ENCODE results near the gene IFTAP.
"Not testable (repeated sequence)": the region's sequence is repeated elsewhere in the genome, so short reads cannot be mapped to it uniquely, and the experiment has no call there.

Gene IFTAP

DNA sequence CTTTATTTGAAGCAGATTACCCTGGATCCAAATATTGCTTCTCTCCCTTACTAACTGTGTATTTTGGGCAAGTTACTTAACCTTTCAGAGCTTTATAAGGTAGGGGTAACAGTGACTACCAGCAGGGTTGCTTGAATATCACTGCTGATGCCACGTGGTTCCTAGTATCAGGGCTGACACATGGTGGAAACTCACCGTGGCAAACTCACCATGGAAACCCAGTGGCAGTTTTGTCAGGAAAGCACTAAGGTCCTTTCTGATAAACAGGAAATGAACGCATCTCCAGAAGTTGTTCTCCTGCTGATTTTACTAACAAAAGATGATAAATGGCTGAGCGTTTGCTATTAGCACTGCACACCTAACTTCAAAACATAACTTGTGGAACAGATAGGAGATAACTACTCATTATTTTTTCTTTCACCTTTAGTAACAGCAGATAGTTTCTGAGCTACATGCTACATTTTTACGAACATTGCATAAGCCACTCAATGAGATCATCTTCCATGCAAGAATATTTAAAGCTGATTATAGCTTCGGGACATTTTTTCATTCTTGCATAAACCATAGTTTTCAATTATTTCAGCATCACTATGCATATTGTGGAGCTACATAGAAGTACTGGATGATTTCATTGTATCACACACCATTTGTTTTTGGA, 63.4 kb downstream of the IFTAP start:
- no peak for DNase-seq

DNA sequence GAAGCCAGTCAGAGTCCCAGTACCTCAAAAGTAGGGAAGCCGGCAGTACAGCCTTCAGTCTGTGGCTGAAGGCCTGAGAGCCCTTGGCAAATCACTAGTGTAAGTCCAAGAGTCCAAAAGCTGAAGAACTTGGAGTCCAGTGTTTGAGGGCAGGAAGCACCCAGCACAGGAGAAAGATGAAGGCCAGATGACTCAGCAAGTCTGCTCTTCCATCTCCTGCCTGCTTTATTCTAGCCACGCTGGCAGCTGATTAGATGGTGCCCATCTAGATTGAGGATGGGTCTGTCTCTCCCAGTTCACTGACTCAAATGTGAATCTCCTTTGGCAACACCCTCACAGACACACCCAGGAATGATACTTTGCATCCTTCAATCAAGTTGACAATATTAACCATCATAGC, 67.1 kb downstream of the IFTAP start:
- not testable (repeated sequence) for DNase-seq

DNA sequence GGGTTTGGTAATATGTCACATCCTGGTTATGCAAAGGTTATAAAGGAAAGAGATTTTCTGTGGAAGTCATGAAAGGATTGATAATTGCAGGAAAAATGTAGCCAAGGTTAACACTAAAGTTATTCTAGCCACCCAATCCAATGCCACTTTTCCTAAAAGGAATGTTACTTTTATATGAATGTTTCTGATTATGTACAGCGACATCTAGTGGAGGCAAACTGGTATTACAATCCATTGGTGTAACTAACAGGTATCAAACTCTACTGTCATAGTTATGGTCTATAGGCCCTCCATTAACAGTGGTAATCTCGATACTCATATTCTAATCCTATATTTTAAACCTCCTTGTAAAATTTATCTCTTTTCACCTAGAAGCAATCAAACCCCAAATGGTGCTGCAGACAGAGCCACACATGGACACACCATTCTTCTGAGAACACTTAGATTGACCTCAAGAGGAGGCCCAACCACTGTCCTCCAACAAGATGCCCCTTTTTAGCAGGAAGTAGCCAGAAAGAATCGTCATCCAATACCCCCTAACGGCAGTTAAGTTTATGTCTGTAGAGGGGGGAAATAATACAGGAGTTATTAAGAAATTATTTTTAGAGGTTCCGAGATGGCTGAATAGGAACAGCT, 78.6 kb downstream of the IFTAP start:
- DNase-seq = no peak

DNA sequence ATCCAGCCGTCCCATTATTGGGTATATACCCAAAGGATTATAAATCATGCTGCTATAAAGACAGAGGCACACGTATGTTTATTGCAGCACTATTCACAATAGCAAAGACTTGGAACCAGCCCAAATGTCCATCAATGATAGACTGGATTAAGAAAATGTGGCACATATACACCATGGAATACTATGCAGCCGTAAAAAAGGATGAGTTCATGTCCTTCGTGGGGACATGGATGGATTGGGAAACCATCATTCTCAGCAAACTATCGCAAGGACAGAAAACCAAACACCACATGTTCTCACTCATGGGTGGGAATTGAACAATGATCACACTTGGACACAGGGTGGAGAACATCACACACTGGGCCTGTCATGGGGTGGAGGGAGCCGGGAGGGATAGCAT, 85.2 kb downstream of the IFTAP start:
- not testable (repeated sequence) for DNase-seq

DNA sequence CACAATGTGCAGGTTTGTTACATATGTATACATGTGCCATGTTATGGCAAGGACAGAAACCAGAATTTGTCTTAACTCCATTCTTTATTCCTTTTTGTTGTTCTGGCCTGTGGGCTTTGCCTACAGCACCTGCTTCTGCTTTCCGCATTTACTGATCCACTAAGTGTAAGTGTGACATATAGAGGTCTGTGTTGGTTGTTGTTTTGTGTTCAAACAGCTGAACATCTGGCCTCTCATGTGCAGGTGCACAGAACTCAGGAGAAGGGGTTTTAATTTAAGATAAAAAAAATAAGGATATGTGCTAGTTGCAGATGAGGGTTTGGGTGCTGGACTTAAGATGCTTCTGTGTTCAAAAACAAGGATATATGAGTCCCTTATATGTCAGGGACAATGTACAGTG, 89.5 kb downstream of the IFTAP start:
- no peak for DNase-seq

DNA sequence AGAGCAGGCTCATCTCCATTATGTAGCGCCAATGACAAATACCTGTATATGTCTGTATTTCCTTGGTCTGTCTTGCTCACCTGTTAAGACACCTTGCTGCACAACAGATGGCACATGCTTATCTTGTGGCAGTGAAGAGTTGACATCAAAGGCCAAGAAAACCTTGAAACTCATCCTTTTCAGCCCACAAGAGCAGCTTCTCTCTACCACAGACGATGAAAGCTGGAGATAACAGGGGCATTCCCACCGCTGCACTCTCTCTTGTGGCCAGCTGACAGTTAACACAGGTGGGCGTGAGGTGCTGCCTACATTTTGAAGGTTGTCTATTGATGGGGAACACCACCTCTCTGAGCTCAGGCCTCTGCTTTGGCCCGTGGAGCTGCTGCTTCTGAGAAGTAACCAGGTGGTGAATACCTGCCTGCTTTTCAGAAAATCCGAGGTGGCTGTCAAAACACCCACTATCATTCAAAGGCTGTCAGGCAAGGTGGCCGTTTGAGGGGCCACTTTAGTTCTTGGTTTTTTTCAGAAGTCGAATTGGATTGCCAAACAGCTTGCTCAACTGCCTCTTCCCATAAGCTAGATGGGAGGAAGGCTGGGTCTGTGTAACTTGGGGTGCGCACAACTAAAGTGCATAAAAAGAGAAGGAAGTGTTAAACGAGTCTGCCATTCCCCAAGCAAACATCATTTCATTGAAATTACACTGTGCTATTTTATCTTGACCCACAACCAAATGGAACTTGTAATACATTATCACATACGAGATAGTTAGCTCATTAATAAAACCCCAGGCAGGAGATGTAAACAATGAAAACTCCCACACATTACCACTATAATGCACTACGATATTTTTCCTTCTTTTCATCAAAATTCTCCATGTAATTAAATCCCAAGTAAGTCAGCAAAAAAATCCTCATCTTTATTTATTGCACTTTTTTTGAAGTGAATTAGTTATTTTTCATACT, 90.8 kb downstream of the IFTAP start:
- DNase-seq = no peak

DNA sequence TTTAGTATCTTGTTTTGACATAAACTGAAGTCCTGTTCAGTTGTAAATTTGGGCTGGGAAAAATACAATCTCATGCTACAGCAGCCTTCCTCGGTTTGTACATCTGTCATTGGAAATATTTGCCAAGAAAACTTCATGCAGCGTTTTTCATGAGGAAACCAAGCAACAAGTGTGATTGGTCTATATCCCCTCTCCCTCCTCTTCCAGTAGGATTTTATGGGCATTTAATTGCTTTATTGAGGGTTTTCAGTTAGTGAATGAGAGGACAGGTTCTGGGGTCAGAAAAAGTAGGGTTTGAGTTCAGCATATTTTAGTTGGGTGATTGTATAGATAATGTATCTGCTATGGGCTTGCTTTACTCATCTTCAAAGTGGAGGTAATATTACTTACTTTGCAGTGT, 93.8 kb downstream of the IFTAP start:
- DNase-seq = no peak

DNA sequence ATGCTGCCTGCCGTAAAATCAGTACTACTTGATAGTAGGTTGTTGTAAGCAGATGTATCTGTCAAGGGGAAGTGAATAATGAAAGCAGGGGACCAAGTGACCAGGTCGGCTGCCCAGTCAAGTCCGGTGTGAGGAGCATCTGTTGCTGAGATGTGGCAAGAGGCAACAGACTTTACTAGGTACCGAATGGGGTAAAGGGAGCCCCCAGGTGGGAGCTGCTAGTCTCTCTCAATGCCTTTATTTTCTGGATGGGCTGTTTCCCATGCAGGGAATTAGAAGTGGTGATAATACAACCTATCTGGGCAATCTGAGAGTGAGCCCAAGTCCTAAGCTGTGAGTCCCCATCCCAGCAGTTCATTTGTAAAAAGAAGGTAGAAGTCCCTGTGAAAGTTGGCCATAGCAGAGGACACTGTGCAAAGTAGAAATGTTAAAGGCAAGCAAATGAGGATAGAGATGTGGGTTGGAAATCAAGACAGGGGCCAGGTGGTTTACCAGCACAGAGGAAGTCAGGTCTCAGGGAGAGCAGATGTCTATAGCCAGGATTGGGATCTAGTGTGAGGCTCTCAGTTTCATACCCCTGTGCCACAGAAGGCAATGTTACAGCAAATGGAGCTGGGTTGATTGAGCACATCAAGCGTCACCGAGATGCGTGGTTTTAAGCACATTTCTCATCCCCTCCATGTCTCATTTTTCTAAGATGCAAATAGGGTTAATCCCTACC, 94.4 kb downstream of the IFTAP start:
- no peak for DNase-seq

DNA sequence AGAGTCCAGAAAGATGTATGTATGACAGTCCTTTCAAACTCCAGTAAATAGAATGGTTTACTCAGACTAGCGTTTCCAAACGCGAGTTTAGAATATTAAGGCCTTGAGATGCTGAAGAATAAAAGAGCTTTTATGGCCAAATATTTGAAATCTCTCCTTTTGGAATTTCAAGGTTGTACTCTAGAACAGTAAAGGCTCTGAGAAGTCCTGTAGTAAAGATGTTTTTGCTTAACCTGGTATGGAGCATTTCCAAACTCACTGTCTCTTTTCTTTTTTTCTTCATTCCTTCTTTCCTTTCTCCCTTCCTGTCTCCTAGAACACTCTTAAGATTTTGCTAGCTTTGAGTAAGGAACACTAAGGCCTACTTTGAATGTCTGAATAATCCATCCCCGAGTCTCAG, 95.1 kb downstream of the IFTAP start:
- no peak for DNase-seq

DNA sequence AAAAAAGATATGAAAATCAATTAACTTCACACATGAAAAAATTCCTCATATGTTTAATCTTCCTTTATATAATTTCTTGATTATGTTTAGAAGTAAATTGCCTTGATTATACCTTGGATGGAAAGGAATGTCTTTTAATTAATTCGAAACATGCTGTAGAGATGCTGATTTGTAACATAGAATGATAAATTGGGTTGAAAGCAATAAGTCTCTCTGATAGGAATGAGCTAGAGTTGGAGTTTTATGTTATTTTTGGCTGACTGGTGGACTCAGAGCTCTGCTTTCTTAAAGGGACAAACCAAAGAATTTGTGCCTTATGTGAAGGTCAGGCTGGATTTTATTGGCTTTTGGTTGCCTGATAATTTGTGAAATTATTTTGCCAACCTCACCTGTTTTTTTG, 98.4 kb downstream of the IFTAP start:
- no peak for DNase-seq

DNA sequence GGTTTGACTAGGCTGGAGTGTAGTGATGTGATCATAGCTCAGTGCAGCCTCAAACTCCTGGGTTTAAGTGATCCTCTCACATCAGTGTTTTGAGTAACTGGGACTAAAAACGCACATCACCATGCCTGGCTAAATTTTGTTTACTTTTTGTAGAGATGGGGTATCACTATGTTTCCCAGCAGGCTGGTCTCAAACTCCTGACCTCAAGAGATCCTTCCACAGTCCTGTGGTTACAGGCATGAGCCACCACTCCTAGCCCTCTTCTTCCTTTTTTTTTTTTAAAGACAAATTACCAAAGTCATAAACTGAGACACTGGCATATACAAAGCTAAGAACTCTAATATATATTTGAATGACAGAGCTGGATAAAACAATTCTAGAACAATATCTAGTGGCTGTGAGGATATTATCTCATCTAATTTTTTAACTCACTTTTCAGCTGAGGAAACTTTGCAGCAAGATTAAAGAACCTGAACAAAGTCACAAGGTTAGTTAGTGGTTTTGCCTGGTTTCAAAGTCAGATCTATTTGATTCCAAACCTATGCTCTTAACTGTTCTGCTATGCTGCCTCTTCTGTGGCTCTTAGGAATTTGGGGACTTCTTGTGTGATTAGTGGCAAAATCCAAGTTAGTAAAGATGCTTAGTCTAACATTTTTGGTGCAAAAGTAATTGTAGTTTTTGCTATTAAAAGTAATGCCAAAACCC, 99.0 kb downstream of the IFTAP start:
- no peak for DNase-seq

DNA sequence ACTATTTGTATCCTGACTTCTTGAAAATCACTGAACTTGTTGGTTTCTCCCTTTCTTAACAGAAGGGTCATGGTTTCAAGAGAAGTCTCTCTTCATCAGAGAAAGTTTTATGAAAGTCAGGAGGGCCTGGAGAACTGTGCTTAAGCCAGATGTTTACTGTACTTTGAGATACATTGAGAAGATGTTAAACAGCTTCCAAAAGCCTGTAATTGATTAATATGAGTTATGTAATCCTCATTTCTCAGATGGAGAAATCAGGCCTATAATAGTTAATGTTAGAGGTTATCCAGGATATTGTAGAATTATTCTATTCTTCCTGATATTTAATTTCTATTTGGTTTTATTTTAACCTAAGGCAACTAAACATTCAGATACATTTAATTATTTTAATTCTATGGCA, 100.8 kb downstream of the IFTAP start:
- no peak for DNase-seq

DNA sequence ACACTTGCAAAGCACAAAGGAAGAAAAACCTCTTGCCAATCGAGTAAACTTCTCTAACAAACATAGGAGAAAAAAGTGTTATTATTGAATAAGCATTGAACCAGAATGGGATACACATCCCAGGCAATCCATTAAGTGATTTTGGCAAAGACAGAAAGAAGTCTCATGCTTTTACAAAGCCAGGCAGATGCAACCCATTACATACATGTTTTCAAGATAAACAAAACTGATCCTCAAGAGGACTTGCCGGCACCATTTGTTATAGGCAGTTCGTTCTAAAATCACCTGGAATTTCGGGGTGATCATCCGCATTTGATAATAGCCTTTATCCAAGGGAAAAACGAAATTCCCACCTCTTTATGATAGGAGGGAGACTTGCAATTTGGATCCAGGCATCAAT, 101.3 kb downstream of the IFTAP start:
- DNase-seq = no peak

DNA sequence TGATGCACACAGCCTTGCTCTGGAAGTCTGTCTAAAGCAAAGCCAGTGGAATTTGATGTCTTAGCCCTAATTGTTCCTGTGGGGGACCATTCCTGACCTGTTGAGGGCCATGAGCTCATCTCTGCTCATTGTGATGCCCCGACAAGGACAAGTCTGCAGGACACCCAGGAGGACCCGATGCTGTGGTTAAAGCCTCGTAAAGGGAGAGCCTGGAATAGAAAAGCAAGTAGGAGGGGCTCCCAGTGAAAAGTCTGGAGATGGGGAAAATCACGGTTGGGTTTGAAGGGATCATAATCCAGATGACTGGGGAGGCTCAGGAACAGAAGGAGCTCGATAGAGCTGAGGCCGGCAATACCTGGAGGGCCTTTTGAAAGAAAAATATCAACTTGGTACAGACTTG, 102.2 kb downstream of the IFTAP start:
- no peak for DNase-seq

DNA sequence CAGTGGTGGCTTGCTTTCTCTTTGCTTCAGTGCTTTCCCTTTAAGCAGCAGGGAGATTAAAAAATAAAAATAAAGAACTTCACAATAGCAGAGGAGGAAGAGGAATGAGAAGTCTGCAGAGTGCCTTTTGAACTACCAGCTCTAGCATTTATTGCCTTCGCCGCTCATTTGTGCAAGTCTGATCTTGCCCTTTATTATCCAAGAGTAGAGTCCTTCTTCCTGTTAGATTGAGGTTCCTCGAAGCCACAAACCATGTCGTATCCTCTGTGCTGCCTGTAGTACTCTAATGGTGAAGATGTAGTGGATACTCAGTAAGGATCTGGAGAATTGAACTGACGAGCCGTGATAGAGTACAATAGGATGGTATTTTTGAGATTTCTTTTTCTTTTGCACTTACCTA, 105.0 kb downstream of the IFTAP start:
- no peak for DNase-seq

DNA sequence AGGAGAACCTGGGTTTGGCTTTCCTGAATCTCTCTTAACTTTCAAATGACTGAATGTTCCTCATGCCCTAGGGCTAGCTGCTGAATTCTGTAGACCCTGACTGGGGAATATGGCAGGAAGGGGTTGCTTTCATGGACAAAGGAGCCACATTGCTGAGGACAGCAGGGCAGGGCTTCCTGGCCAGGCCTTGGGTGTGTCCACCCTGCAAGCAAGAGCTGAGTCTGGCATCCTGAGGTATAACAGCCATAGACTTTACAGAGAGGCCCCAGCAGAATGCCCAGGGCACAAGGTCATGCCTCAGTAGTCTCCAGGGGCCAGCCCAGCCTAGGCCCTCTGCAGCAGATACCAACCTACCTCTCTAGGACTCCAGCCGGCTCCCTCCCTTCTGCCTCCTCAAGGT, 105.9 kb downstream of the IFTAP start:
- no peak for DNase-seq

DNA sequence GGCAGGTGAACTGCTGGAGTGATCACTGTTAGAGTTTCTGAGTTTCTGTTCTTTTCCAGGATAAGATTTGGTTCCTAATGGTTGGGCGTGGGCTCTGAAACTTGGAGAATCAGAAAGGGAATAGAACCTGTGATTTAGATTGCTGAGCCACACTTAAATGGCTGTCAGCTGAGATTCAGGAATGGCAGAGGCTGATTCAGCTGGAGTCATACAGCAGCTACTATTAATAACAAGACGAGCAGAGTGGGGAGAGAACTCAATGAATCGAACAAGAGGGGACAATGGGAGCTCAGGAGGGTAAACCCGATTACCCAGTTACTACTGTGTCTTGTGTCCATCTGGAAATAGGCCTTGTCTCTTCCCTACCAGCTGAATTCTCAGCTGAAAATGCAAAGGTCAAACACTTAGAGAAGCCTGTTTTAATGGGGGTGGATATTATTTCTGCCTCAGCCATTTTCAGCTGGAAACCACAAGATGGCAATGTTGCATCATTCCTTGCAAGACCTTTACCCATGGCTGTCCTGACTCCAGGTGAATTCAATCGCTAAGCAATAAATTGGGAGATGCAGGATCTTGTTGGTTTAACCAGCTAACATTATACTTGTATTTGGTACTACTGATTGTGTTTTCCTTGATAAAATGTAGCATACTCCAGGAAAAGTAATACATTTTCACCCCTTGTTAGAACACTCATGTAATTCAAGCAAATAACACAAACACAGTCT, 108.2 kb downstream of the IFTAP start:
- no peak for DNase-seq

DNA sequence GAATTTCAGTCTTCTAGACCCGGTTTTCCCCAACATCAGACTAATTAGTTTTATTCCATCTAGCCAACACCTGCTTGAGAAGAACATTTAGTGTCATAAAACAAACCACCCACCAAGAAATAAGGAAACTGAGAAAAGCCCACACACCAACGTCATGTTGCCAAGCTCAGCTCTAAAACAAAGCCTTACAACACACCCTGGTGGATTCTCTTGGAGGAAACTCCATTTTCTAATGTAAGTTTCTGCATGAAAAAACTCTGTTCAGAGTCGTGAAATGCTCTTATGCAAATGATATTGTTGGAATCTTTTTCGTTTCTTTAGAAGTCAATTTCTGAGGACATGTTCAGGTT, 108.7 kb downstream of the IFTAP start:
- DNase-seq = no peak
